ENCODE data around the gene PLCD3. TPM values are rescaled to one million over a fixed set of nuclear protein-coding genes. Genes with fewer than 3 reads are reported as not detected.

The PLCD3 gene
- polyA plus RNA-seq, 4 donors, result 24.3 to 38.3 (median 27.9) TPM

- DNase-seq (ENCODE audit: low read depth in 4 of 4, low spot score in 3 of 4), result no peak
Measured at GRCh38 chr17:45150911-45151809, 18.8 kb upstream of the PLCD3 start.

GRCh38 chr17:45149669-45150664 is 17.7 kb upstream of the PLCD3 start:
- DNase-seq (ENCODE audit: low read depth in 4 of 4, low spot score in 3 of 4), result no peak

DNA sequence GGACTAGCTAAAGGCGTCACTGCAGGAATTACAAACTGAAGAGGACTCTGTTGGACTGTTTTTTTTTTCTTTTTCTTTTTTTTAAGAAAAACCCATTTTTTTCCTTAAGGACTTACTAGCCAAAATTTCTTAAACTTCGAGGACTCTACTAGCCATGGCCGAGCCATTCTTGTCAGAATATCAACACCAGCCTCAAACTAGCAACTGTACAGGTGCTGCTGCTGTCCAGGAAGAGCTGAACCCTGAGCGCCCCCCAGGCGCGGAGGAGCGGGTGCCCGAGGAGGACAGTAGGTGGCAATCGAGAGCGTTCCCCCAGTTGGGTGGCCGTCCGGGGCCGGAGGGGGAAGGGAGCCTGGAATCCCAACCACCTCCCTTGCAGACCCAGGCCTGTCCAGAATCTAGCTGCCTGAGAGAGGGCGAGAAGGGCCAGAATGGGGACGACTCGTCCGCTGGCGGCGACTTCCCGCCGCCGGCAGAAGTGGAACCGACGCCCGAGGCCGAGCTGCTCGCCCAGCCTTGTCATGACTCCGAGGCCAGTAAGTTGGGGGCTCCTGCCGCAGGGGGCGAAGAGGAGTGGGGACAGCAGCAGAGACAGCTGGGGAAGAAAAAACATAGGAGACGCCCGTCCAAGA is 16.8 kb upstream of the PLCD3 start:
- DNase-seq (ENCODE audit: low read depth in 4 of 4, low spot score in 3 of 4), result peak in 1 of 4 donors; percentile 87

GRCh38 chr17:45148183-45149036 is 16.1 kb upstream of the PLCD3 start, which contains the start of gene HEXIM1:
Gene HEXIM1 (plus strand): TSS chr17:45148475. CDS start chr17:45149191, 716 bp downstream.
- DNase-seq (ENCODE audit: low read depth in 4 of 4, low spot score in 3 of 4), result peak; percentile 99 to 100 (median 100)

DNA sequence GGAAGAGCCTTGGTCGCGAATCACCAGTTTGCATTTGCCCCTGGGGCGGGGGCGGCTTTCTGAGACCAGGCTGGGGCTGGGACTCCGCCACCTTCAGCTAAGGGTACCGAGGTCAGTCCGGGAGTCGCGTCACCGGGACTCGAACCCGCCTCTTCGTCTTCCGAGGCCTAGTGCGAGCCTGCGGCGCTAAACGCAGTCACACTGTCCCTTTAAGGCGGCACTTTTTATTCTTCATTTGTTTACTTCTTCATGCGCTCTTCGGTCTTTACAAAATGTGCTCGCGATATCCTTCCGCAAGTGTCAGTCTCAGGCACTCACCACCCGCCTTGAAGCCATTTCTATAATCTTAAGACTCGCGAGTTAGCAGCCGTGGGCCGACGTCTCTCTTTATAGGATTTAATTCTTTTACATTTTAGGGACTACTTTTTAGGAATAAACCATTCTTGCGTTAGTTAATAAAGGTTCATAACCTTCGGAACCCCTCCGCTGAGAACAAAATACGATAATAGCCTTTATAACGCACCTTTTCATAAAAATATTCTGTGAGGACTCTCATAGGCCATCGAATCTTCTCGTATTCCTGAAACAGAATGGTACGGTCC is 15.4 kb upstream of the PLCD3 start:
- peak in 3 of 4 donors; percentile 87 to 93 (median 92) for DNase-seq (ENCODE audit: low read depth in 4 of 4, low spot score in 3 of 4)

- no peak for DNase-seq (ENCODE audit: low read depth in 4 of 4, low spot score in 3 of 4)
Measured at GRCh38 chr17:45146890-45147580, 14.7 kb upstream of the PLCD3 start.

- no peak for DNase-seq (ENCODE audit: low read depth in 4 of 4, low spot score in 3 of 4)
Measured at GRCh38 chr17:45146592-45146889, 14.2 kb upstream of the PLCD3 start.

GRCh38 chr17:45146166-45146565 is 13.9 kb upstream of the PLCD3 start:
- DNase-seq (ENCODE audit: low read depth in 4 of 4, low spot score in 3 of 4), result no peak

GRCh38 chr17:45145035-45145389 is 12.7 kb upstream of the PLCD3 start:
- DNase-seq (ENCODE audit: low read depth in 4 of 4, low spot score in 3 of 4), result no peak

DNA sequence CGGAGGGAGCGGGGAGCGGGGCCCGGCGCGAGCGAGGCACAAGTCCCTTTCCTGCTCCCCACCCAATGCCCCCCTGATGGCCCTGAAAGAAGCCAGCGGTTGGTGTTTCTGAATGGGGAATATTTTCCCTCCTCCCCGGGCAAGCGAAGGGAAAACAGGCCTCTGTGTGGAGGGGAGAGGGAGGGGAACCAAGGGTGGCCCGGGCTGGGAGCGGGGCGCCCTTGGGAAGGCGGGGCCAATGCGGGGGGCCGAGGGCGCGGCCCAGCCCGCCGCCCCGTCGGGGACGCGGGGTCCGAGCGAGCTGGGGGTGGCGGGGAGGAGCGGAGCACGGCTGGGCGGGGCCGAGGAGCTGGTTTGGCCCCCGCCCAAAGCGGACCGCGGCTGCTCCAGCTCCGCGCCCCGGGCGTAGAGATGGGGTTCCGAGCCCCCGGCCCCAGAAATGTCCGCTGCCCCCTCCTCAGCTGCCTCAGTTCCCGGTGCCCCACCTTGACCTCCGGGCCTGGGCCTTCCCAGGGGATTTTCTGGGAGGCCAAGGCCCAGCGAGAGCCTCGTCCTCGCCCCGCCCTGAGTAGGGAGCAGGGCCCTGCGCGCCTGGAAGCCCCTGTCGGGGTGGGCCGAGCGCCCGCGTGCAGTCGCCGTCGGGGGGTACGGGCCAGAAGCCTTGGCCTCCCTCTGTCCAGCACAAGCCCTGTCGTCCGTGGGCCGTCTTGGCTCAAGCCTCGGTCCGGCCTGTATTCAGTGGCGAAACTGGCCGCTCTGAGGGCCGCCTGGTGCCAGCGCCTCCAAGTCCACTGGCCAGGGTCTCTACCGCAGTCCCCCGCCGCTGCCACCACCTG is 12.1 kb upstream of the PLCD3 start:
- no peak for DNase-seq (ENCODE audit: low read depth in 4 of 4, low spot score in 3 of 4)

DNA sequence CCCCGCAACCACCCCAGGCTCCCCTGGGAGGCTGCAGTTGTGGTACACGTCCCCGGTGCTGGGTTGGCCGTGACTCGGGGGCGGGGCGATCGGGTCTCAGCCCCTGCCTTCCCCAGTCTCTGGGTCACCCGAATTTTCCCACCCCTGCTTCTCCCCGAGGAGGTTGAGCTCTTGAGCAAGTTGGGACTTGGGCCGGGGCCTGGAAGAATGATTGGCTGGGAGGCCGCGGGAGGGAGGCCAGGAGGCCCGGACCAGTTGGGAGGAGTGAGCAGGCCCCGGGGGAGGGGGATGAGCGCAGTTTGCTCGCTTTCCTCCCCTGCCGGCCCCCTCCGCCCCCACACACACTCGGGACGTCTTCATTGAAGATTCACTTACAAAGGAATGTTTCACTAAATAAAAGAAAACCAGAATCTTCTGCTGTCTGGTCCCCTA is 11.5 kb upstream of the PLCD3 start:
- DNase-seq (ENCODE audit: low read depth in 4 of 4, low spot score in 3 of 4), result no peak

GRCh38 chr17:45143094-45143670 is 10.9 kb upstream of the PLCD3 start:
- DNase-seq (ENCODE audit: low read depth in 4 of 4, low spot score in 3 of 4), result no peak

DNA sequence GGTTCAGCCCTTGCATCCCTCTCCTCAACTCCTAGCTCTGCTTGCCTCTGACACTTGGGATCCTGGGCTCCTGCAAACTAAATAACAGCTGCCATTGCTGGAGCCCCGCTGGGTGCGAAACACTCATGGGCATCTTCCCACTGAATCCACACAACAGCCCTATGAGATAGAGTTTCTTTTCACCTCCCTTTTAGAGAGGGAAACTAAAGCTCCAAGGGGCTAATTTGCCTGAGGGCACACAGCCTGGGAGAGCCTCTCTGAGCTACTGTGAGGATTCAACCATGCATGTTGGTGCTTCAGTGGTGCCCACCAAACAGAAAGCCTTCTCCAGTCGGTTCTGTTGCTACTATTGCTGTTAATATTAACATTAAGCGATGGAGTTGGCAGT is 7.2 kb upstream of the PLCD3 start:
- no peak for DNase-seq (ENCODE audit: low read depth in 4 of 4, low spot score in 3 of 4)

- no peak for DNase-seq (ENCODE audit: low read depth in 4 of 4, low spot score in 3 of 4)
Measured at GRCh38 chr17:45138911-45139532, 6.7 kb upstream of the PLCD3 start.

DNA sequence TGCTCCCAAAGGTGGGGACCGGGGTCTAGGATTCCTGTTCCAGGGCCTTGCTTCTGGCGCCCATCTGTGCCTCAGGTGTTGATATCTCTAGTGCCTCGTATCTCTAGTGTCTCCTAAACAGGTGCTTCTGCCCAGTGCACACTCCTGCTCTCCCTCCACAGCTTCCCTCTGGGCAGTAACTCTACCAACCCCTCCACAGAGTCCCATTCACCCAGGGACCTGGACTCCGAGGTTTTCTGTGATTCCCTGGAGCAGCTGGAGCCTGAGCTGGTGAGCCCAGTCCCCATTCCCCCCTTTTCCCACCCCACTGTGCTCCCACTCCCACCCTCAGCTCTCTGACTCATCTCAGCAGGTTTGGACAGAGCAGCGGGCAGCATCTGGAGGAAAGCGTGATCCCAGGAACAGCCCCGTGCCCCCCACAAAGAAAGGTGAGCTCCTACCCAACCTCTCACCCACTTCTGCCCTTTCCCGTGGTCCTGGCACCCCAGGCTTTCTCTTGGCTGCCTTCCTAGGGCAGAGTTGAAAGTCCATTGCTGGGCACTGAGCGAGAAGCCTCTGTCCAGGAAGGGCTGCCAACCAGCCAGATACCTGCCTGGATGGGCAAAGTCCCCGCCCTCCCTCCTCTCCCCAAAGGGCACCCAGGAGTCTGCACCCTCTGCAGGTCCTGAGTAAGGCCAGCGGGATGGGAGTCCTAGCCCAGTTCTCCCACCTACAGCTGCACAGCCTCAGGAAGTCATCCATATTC is 5.4 kb upstream of the PLCD3 start:
- DNase-seq (ENCODE audit: low read depth in 4 of 4, low spot score in 3 of 4), result no peak

GRCh38 chr17:45136846-45137560 is 4.7 kb upstream of the PLCD3 start:
- DNase-seq (ENCODE audit: low read depth in 4 of 4, low spot score in 3 of 4), result no peak
